ENCODE data around the gene DLG5.

The DLG5 gene

DNA sequence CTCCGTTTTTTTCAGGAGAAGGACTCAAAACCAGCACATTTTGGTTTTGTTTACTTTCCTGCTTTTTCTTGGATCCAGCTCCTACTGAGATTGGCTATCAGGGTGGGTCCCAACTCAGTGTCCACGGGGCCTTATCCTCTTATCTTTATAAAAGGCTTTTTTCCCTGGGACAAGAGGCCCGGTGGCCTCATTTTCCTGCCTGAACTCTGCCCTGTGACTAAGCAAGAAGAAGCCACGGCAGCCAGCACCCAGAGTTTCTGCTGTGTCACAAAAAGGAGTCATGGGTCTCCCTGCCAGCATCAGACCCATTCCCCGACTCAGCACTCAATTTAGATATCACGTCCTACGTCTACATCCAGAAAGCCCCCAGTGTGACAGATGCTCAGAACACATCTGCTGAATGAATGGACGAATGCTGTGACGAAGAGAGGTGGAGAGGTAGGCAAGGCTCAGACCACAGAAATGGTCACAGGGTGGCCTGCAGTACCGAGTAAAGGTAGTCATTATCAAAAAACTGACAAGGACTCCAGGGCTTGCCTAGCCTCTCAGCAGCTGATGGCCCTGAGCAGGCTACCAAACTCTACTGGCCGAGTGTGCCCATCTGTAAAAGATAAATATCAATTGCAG lies 16.7 kb downstream of the DLG5 start:
- no peak for DNase-seq

GRCh38 chr10:77909021-77909748 lies 17.4 kb downstream of the DLG5 start:
- DNase-seq: no peak

GRCh38 chr10:77907900-77908717 lies 18.4 kb downstream of the DLG5 start:
- DNase-seq: no peak

- DNase-seq: no peak
These were observed 19.1 kb downstream of the DLG5 start for GRCh38 chr10:77907462-77907861.

GRCh38 chr10:77906951-77907421 lies 19.6 kb downstream of the DLG5 start:
- no peak for DNase-seq

DNA sequence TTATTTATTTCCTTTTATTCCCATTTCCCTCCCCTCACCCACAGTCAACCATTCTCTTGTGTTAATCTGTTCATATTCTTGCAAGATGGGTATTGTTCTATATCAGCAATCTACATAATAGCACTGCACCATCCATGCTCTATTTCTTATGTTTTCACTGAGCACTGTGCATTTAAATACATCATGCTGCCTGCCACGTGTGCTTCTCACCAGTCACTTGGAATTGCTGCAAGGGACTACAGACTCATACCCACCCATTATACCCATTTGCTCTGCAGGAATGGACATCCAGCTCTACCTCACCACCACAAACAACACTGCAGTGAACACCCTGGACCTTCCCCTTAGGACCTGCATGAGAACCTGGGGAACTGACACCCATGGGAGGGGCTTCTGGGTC lies 20.8 kb downstream of the DLG5 start:
- no peak for DNase-seq

DNA sequence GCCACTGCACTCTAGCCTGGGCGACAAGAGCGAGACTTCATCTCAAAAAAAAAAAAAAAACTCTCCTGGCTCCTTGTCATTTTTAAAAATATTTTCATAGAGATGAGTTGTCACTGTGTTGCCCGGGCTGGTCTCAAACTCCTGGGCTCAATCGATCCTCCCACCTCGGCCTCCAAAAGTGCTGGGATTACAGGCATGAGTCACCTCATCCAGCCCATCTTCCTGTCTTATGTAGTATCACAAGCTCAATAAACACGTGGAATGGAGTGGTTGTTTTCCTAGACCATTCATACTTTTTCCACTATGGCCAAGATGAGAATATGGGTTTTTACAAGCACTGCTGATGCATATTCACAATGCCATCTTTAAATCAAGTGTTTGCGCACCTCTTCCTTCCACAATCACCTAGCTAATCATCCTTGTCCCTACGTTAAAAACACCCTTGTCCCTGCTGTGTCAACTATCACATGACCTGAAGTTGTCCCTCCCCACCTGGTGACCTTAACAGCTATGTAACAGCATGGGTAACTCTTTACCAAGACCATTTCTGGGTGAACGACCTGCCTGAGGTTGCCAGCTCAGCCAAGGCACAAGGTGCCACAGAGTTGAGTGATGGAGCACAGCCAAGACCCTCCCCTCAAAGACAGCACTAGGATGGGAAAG lies 21.3 kb downstream of the DLG5 start:
- DNase-seq: no peak

DNA sequence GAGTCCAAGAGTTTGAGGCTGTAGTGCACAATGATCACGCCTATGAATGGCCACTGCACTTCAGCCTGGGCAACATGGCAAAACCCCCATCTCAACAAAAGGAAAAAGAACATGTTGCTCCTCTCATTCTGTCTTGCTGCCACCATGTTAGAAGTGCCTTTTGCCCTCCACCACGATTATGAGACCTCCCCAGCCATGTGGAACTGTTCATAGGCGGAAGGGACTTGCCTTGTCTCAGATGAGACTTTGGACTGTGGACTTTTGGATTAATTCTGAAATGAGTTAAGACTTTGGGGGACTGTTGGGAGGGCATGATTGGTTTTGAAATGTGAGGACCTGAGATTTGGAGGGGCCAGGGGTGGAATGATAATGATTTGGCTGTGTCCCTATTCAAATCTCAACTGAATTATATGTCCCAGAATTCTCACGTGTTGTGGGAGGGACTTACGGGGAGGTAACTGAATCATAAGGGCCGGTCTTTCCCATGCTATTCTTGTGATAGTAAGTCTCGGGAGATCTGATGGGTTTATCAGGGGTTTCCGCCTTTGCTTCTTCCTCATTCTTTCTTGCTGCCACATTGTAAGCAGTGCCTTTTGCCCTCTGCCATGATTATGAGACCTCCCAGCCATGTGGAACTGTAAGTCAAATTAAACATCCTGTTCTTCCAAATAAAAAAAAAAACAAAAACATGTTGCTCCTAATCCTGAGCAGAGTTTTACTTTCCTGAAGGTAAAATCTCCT lies 22.3 kb downstream of the DLG5 start:
- DNase-seq: no peak

DNA sequence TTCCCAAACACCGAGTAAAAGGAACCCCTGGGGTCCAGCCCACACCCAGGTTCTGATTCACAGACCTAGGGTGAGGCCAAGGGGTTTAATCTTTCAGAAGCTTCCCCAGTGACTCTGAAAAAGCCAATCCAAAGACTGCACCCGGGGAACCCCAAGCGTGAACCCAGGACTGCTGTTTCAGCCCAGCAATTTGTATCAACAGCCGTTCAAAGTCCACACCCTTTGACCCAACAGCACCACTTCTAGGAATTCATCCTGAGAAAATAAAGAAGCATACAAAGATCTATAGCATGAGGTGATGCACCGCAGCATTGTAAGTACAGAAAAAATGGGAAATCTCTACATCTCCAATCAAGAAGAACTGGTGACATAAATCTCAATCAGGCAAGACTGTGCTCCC lies 24.4 kb downstream of the DLG5 start:
- DNase-seq: no peak

DNA sequence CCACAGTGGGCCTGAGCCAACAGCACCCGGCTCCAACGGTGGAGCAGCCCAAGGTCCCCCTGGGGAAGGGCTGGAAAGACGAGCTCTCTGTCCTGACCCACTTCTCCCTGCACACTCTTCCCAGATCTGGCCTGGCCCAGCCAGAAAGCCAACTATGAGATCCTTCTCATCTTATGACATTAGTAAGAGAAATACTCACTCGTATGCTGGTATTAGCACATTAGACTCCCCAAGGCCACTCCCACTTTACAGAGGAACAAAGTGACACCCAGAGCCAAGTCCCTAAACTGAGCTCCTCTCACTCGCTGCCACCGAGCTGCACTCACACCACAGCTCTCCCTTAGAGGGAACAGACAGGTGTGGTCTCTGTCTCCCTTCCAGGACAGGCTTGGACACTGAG lies 24.8 kb downstream of the DLG5 start:
- no peak for DNase-seq

- DNase-seq: no peak
These were observed 26.9 kb downstream of the DLG5 start for GRCh38 chr10:77899690-77900089.

DNA sequence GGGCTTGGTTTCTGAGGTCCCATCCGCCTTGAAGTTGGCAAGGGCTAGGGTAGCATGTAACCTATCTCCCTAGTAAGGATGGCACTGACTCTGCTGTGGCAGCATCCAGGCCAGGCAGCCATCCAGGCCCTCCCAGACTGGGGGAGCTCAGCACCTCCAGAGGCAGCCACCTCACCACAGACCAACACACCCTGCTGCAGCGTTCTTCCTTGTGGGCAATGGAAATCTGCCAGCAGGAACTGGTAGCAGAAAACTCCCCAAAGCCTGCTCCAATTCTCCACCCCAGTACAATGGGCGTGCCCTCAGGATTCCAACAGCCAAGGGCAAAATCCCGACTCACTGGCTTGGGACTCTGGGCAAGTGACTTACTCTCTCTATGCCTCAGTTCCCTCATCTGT lies 27.5 kb downstream of the DLG5 start:
- no peak for DNase-seq

GRCh38 chr10:77898323-77899079 lies 28.1 kb downstream of the DLG5 start:
- DNase-seq: no peak

- DNase-seq: no peak
These were observed 30.5 kb downstream of the DLG5 start for GRCh38 chr10:77896058-77896457.

- no peak for DNase-seq
These were observed 32.5 kb downstream of the DLG5 start for GRCh38 chr10:77894058-77894457.

DNA sequence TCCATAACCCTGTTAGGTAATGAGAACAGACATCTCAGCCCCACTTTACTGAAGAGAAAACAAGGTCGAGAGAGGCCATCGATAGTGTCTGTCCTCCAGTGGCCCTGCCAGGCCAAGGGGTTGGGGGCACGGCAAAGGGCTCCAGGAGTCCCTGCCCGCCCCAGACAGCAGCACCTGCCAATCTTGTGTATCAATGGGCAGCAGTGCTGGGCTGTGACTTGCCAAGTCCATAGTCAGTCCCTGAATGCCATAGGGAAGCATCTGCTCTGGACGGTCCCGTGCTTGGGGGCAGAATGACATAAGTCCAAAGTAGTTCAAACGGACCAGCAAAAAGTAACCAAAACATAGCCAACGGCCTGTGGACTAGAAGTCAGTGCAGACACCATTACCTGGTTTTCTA lies 33.2 kb downstream of the DLG5 start:
- no peak for DNase-seq

DNA sequence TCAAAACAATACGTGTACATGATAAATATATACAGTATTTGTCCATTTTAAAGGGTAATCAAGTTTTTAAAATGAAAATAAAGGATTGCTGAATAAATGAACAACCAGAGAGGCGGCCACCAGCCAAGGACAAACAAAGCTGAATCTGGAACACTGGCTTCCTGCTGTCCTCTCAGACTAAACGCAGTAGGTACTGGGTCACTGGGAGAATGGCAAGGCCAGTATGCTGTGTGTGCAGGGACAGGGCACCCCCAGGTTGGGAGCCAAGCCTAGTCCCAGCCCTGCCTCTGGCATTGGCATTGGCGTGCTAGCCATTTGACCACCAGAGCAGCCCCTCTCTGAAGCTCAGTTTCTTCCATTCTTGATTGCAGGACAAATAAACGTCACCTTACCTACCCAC lies 33.8 kb downstream of the DLG5 start:
- no peak for DNase-seq

GRCh38 chr10:77892021-77892739 lies 34.4 kb downstream of the DLG5 start:
- DNase-seq: no peak

DNA sequence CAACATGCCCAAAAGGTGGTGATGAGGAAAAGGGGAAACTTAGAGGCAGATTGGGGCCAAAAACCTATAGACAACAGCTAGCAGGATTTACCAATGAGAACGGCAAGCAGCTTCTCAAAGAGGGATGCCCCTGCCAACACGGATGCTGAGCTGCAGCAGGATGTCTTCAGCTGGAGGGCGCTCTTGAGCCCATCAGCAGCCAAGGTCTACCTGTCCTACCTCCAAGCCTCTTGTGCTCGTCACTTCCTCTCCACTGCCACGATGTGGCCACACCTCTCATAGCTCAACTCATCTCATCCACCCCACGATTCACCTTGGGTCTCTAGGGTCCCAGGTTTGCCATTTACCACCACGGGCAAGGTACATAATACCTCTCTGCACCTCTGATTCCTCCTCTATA lies 36.5 kb downstream of the DLG5 start:
- DNase-seq: no peak

DNA sequence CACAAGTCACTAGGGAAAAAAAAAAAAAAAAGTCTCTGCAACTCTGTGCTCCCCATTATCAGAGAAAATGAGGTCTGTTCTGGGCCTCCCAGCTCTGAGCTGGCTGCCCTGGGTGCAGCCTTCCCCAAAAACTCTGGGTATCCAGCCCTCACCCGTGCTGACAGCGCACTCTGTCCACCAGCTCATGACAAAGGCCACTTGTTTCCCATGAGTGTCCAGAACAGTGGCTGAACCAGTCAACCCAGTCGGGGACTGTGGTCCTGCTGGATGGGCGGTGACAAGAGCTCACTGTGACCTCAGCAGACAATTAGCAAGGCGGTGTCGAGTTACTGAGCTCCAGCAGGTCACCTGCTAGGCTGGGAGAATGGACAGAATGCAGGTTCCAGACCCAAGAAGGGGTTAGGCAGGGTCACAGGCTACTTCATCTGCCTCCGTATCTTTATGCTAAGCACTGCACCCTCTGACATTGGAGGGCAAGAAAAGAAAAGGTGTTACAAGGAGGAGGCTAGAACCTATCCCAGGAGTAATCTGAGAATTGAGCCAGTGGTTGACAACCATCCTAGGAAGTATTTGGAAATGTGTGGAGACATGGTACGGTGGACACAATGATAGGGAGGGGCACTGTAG lies 37.2 kb downstream of the DLG5 start:
- DNase-seq: no peak

DNA sequence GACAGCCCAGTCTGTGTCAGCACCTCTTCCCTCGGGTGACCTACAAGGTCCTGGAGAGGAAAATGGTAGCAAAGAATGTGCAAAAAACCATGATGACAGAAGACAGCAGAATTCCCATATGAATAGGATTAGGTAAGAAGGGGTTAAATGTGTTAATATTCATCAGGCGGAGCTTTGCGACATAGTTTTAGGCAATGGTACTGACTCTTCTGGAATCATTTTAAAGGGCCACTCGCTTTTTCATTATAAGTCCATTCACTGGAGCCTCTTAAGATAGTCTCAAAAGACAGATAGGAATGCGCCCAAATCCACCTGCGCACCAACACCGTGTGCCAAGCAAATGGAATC lies 38.2 kb downstream of the DLG5 start:
- DNase-seq: no peak

Measured in activated effector memory CD4-positive, alpha-beta T cell treated with Interleukin-2 at 50 U/mL for 16 hours (primary cell).